ENCODE data around the gene MUC2. TPM values are rescaled to one million over a fixed set of nuclear protein-coding genes. Genes with fewer than 3 reads are reported as not detected.

The MUC2 gene
- total RNA-seq, 1 experiment from 2014 or later, result 0.47 TPM

DNA sequence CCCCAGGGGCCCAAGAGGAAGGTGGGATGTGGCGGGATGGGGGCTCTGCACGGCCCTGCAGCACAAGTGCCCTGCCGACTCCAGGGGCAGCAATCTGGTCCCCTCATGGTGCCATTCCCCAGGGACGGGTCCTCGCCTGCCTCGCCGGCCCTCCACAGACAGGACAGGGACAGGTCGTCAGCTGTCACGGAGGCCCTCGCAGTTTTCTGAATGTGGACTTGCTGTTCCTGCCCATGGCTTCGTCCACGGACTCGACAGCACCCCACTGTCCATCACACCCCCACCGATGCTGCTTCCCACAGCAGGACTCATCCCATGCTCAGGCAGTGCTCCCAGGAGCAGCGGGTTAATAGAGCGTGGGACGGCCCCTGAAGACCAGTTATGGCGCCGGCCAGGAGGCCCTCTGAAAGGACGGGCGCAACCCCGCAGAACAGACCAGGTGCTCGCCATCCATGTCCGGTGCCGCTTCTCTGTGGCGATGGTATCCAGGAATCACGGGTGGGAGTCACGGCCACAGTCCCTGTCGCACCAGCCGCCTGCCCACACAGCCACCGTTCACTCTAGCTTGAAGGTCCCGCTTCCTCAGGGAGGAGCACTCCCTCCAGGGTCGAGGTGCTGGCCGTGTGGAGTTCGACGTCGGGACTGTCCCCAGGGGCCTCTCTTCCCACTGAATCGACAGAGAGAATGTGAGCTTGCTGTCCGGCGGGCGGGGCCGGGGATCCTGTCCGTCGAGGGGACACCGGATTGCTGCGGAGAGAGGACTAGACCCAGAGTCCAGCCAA, 18.5 kb upstream of the MUC2 start:
- Histone ChIP-seq H3K9me2 (ENCODE audit: insufficient read depth) (no peaks in the 10 kb centered on the region), H2AFZ (ENCODE audit: low read depth, low read length, poor library complexity, severe bottlenecking) (no peak overlapping the region), H3K4me3 (replicated peaks in 1 of 2; ENCODE audit: low read depth in 1 of 2, low read length in 2 of 2) (no peak overlapping the region), H3K36me3 (ENCODE audit: control insufficient read depth in 1 of 2, insufficient read depth in 2 of 2, low read length in 2 of 2) (no peaks in the 10 kb centered on the region), H4K20me1 (ENCODE audit: insufficient read depth) (no peaks in the 10 kb centered on the region), H3K9ac (ENCODE audit: low read length) (no peak overlapping the region), H3K4me1 (ENCODE audit: control insufficient read depth in 1 of 2, insufficient read depth in 2 of 2, low read length in 2 of 2) (peaks cover 9 to 31% of the 10 kb centered on the region in 2 experiments), H3K4me2 (ENCODE audit: low read length) (no peak overlapping the region), H3K27ac (ENCODE audit: low read depth, low read length) (no peak overlapping the region), H3K9me3 (ENCODE audit: control insufficient read depth in 1 of 2, insufficient read depth in 1 of 2, low read depth in 1 of 2, low read length in 2 of 2) (no peaks in the 10 kb centered on the region), H3K27me3 (ENCODE audit: insufficient read depth, low read length) (no peaks in the 10 kb centered on the region), H3K79me2 (ENCODE audit: insufficient read depth, low read length) (no peaks in the 10 kb centered on the region)
- intact Hi-C loops (cut with micrococcal nuclease), result loop anchor here (10.0 kb wide), 1 partner anchor 181 kb away; no protein-coding TSS in a partner anchor
- TF ChIP-seq SP1 (IDR thresholded peaks at IDR 0.05; ENCODE audit: low read depth), result no peak
- no peak for TF ChIP-seq FOSL1 (IDR thresholded peaks at IDR 0.05; ENCODE audit: low read depth)
- no peak for TF ChIP-seq TCF7L2 (IDR thresholded peaks at IDR 0.05; ENCODE audit: borderline replicate concordance, extremely low read depth, insufficient read depth, insufficient read length)
- TF ChIP-seq SRF (IDR thresholded peaks at IDR 0.05; ENCODE audit: low read depth), result no peak
- no peak for TF ChIP-seq CEBPB (IDR thresholded peaks at IDR 0.05; ENCODE audit: low read depth)
- no peak for TF ChIP-seq ZBTB33 (IDR thresholded peaks at IDR 0.05; ENCODE audit: extremely low read depth, insufficient replicate concordance, low read length)
- no peak for TF ChIP-seq ELF1 (IDR thresholded peaks at IDR 0.05; ENCODE audit: borderline replicate concordance, low read depth)
- no peak for TF ChIP-seq ATF3 (IDR thresholded peaks at IDR 0.05)
- no peak for TF ChIP-seq POLR2AphosphoS5 (IDR thresholded peaks at IDR 0.05; ENCODE audit: low read depth, low read length)
- TF ChIP-seq EZH2phosphoT487 (IDR thresholded peaks at IDR 0.05; ENCODE audit: borderline replicate concordance), result no peak
- TF ChIP-seq, protein P1, sequence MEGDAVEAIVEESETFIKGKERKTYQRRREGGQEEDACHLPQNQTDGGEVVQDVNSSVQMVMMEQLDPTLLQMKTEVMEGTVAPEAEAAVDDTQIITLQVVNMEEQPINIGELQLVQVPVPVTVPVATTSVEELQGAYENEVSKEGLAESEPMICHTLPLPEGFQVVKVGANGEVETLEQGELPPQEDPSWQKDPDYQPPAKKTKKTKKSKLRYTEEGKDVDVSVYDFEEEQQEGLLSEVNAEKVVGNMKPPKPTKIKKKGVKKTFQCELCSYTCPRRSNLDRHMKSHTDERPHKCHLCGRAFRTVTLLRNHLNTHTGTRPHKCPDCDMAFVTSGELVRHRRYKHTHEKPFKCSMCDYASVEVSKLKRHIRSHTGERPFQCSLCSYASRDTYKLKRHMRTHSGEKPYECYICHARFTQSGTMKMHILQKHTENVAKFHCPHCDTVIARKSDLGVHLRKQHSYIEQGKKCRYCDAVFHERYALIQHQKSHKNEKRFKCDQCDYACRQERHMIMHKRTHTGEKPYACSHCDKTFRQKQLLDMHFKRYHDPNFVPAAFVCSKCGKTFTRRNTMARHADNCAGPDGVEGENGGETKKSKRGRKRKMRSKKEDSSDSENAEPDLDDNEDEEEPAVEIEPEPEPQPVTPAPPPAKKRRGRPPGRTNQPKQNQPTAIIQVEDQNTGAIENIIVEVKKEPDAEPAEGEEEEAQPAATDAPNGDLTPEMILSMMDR (IDR thresholded peaks at IDR 0.05 in 2 of 3, conservative IDR thresholded peaks at IDR 0.05 in 1 of 3; ENCODE audit: borderline replicate concordance in 1 of 3, insufficient read depth in 1 of 3, low read depth in 2 of 3, low read length in 2 of 3), result no peak
- no peak for TF ChIP-seq EZH2 (IDR thresholded peaks at IDR 0.05)
- no peak for TF ChIP-seq YY1 (IDR thresholded peaks at IDR 0.05; ENCODE audit: extremely low read depth, insufficient replicate concordance, low read depth, low read length)
- TF ChIP-seq CBX3 (IDR thresholded peaks at IDR 0.05; ENCODE audit: low read depth), result no peak
- TF ChIP-seq POLR2A (IDR thresholded peaks at IDR 0.05; ENCODE audit: borderline replicate concordance, extremely low read depth, insufficient read depth, insufficient read length), result no peak
- TF ChIP-seq JUND (IDR thresholded peaks at IDR 0.05), result no peak
- TF ChIP-seq MAX (IDR thresholded peaks at IDR 0.05), result no peak
- TF ChIP-seq SIN3A (IDR thresholded peaks at IDR 0.05; ENCODE audit: low read depth), result no peak
- TF ChIP-seq ZFX (IDR thresholded peaks at IDR 0.05), result no peak
- TF ChIP-seq EGR1 (IDR thresholded peaks at IDR 0.05; ENCODE audit: low read depth), result no peak
- RAD21 ChIA-PET (ENCODE audit: low non-redundant PET in 1 of 2, low total read pairs in 2 of 2, uncharacterized antibody in 2 of 2, unreplicated experiment in 2 of 2), result no interaction called here
- no peak for ATAC-seq
- DNase-seq (ENCODE audit: low read depth, low spot score), result no peak
- BruUV-seq (replicated peaks), result no TSS peak
- POLR2A ChIA-PET, result no interaction called here
- CTCF ChIA-PET, result no interaction called here
